ENCODE measurements around the gene CHCHD10. TPM values are rescaled to one million over a fixed set of nuclear protein-coding genes. Genes with fewer than 3 reads are reported as not detected.

CHCHD10 gene
- total and polyA plus RNA-seq, 2 of the 8 experiments (the other 6 are each of a cell fraction or from before 2014, with no cell fraction given), result 58.3 to 94.5 TPM

- Histone ChIP-seq H2BK12ac (ENCODE audit: low read depth, low read length) (no peak overlapping the region), H4K5ac (ENCODE audit: insufficient read length, low read depth, low read length) (no peak overlapping the region), H3K27me3 (replicated peaks in 1 of 4; ENCODE audit: control insufficient read depth in 3 of 4, extremely low read depth in 1 of 4, insufficient read depth in 3 of 4, low read length in 3 of 4) (no peaks in the 10 kb centered on the region), H3K4me2 (ENCODE audit: insufficient read depth in 1 of 2, low read depth in 2 of 2, low read length in 2 of 2) (no peak overlapping the region), H3K4me3 (ENCODE audit: extremely low read depth in 1 of 4, insufficient read depth in 2 of 4, low read depth in 3 of 4, low read length in 4 of 4) (no peak overlapping the region), H3K4me1 (replicated peaks in 1 of 4; ENCODE audit: control insufficient read depth in 3 of 4, insufficient read depth in 4 of 4, low read length in 3 of 4) (no peaks in the 10 kb centered on the region), H2BK120ac (replicated peaks; ENCODE audit: low read depth, low read length) (no peak overlapping the region), H3K56ac (replicated peaks; ENCODE audit: insufficient read length, low read depth, low read length) (no peak overlapping the region), H3K23ac (ENCODE audit: insufficient read length) (no peak overlapping the region), H3K9me3 (ENCODE audit: insufficient read depth in 2 of 2, low read depth in 1 of 2, low read length in 1 of 2) (no peaks in the 10 kb centered on the region), H3K23me2 (ENCODE audit: low read depth, low read length) (peaks cover under 1% of the 10 kb centered on the region; the same call in 1 of the 2 replicates), H2BK15ac (ENCODE audit: low read length) (no peak overlapping the region), H3K14ac (ENCODE audit: insufficient read length) (no peak overlapping the region), H2BK20ac (ENCODE audit: low read length) (no peak overlapping the region), H2BK5ac (ENCODE audit: low read depth, low read length) (no peak overlapping the region), H3K18ac (ENCODE audit: extremely low read depth, low read length) (no peak overlapping the region), H2AFZ (ENCODE audit: low read length) (no peak overlapping the region), H3K79me1 (ENCODE audit: low read depth, low read length) (no peaks in the 10 kb centered on the region), H3K9ac (replicated peaks in 1 of 4; ENCODE audit: extremely low read depth in 1 of 4, low read depth in 3 of 4, low read length in 3 of 4) (no peak overlapping the region), H3K27ac (ENCODE audit: low read depth, low read length) (no peak overlapping the region; the same call in 1 of the 2 replicates), H2AK5ac (ENCODE audit: low read depth, low read length) (no peak overlapping the region), H3K79me2 (ENCODE audit: control insufficient read depth in 1 of 2, insufficient read depth in 2 of 2, low read length in 2 of 2) (no peaks in the 10 kb centered on the region), H4K20me1 (replicated peaks in 1 of 2; ENCODE audit: control insufficient read depth in 1 of 2, insufficient read depth in 2 of 2, low read length in 2 of 2) (peaks cover 0 to 5% of the 10 kb centered on the region in 2 experiments), H4K91ac (replicated peaks; ENCODE audit: insufficient read length, low read length) (no peak overlapping the region), H3K4ac (replicated peaks; ENCODE audit: insufficient read length, low read depth, low read length) (no peak overlapping the region), H3K36me3 (ENCODE audit: control insufficient read depth in 2 of 4, insufficient read depth in 4 of 4, low read length in 3 of 4) (peaks cover 0 to 9% (median 2%) of the 10 kb centered on the region in 4 experiments; a peak in 3 of 8 replicates), H4K8ac (ENCODE audit: extremely low read depth, insufficient read depth, low read length) (no peak overlapping the region)
- ChIA-PET POLR2A (ENCODE audit: partially characterized antibody) (interaction anchor here (1.2 kb wide), 1 partner anchor 27 kb away, joined by 3 read pairs; no protein-coding TSS in a partner anchor), CTCF (ENCODE audit: partially characterized antibody) (interaction anchor here (0.6 to 1.4 kb wide), 8 partner anchors 13 to 1838 kb away, joined by 3 to 5 read pairs (median 3); no protein-coding TSS in a partner anchor)
- 93% methylated on average over 14 of the region's 14 CpGs; no CpG with 5 or more reads in 1 of the 2 experiments for WGBS, 2 experiments (ENCODE audit: extremely low coverage in 1 of 2, insufficient coverage in 1 of 2, insufficient read length in 1 of 2, insufficient replicate concordance in 2 of 2, low coverage in 1 of 2, low lambda C conversion rate in 2 of 2, missing lambda C conversion rate in 1 of 2)
- no peak for DNase-seq (ENCODE audit: low read depth in 1 of 2, low spot score in 2 of 2)
- FAIRE-seq, result no peak
- TF ChIP-seq CBX5 (IDR thresholded peaks at IDR 0.05; ENCODE audit: low read depth, low read length), result no peak
- TF ChIP-seq RBBP5 (IDR thresholded peaks at IDR 0.05; ENCODE audit: borderline replicate concordance, low read depth, low read length), result no peak
- no peak for TF ChIP-seq CTBP2 (IDR thresholded peaks at IDR 0.05; ENCODE audit: borderline replicate concordance, insufficient read depth, insufficient read length, low read length)
- TF ChIP-seq TAF7 (optimal IDR thresholded peaks at IDR 0.05; ENCODE audit: borderline replicate concordance, low read depth, low read length), result no peak
- no peak for TF ChIP-seq EP300 (IDR thresholded peaks at IDR 0.05; ENCODE audit: borderline replicate concordance in 1 of 2, low read depth in 2 of 2, low read length in 2 of 2)
- TF ChIP-seq TAF1 (IDR thresholded peaks at IDR 0.05; ENCODE audit: low read depth, low read length), result no peak
- TF ChIP-seq SRF (IDR thresholded peaks at IDR 0.05; ENCODE audit: low read depth, low read length), result no peak
- TF ChIP-seq CHD2 (IDR thresholded peaks at IDR 0.05; ENCODE audit: low read length), result no peak
- TF ChIP-seq, protein P1, sequence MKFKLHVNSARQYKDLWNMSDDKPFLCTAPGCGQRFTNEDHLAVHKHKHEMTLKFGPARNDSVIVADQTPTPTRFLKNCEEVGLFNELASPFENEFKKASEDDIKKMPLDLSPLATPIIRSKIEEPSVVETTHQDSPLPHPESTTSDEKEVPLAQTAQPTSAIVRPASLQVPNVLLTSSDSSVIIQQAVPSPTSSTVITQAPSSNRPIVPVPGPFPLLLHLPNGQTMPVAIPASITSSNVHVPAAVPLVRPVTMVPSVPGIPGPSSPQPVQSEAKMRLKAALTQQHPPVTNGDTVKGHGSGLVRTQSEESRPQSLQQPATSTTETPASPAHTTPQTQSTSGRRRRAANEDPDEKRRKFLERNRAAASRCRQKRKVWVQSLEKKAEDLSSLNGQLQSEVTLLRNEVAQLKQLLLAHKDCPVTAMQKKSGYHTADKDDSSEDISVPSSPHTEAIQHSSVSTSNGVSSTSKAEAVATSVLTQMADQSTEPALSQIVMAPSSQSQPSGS (IDR thresholded peaks at IDR 0.05; ENCODE audit: low read length), result no peak
- TF ChIP-seq RXRA (IDR thresholded peaks at IDR 0.05; ENCODE audit: insufficient read depth, low read depth, low read length), result no peak
- no peak for TF ChIP-seq SP4 (IDR thresholded peaks at IDR 0.05; ENCODE audit: low read length)
- TF ChIP-seq POU5F1 (IDR thresholded peaks at IDR 0.05; ENCODE audit: low read depth, low read length), result no peak
These were observed 23.3 kb downstream of the CHCHD10 start for GRCh38 chr22:23744485-23744884.
